B cell (primary cell): ENCODE measurements around the gene VSIG2. TPM values are rescaled to one million over a fixed set of nuclear protein-coding genes. Genes with fewer than 3 reads are reported as not detected.

ENCODE experiments used
- ATAC-seq: fragments of 200-7000 bp; cut with Tn5 transposase; one replicate; pipeline ENCODE4 v1.10.0; 2021; ENCODE audit warnings: low read depth, mild to moderate bottlenecking, moderate number of reproducible peaks, moderate library complexity
- CTCF ChIA-PET: fragments of 350-600 bp; sonication (Branson Sonifier 250); formaldehyde crosslinking; loops from one replicate; lab custom pipeline; 2021; ENCODE audit warnings: antibody characterized with exemption, inconsistent platforms; lab: Charles Lee
- POLR2A ChIA-PET: fragments of 350-600 bp; sonication (Branson Sonifier 250); formaldehyde crosslinking; loops from one replicate; lab custom pipeline; 2021; ENCODE audit warnings: antibody characterized with exemption; lab: Charles Lee
- DNase-seq: peaks from one replicate; pipeline ENCODE4 v3.0.0; 2013
- H2AFZ ChIP-seq: 2 replicates; pipeline ENCODE4 v1.6.1; 2012; ENCODE audit warnings: mild to moderate bottlenecking, low read depth, low read length; ENCODE audit not compliant: insufficient read depth, poor library complexity, severe bottlenecking
- H3K27ac ChIP-seq, 2 donors: 1 replicate in 1 of 2; 2 replicates in 1 of 2; pipeline ENCODE4 v1.5.1; 2012 to 2013; ENCODE audit warnings: low read length in 2 of 2, mild to moderate bottlenecking in 2 of 2, moderate library complexity in 1 of 2
- H3K27me3 ChIP-seq, 4 experiments: fragments of 200-600 bp in 1 of 4; sonication (generic) in 1 of 4; replicated peaks in 1 of 4; 1 replicate in 2 of 4; 2 replicates in 2 of 4; pipeline versions ENCODE4 v1.6.1 to v1.7.0; 2013 to 2016; ENCODE audit warnings: low read length in 3 of 4, mild to moderate bottlenecking in 2 of 4, mixed read lengths in 1 of 4, moderate library complexity in 1 of 4; ENCODE audit not compliant: insufficient read depth in 4 of 4, control insufficient read depth in 3 of 4; ENCODE audit errors: control extremely low read depth in 1 of 4
- H3K36me3 ChIP-seq, 2 experiments: replicated peaks in 1 of 2; 1 replicate in 1 of 2; 2 replicates in 1 of 2; pipeline versions ENCODE4 v1.6.1 to v1.7.1; 2013; ENCODE audit warnings: low read length in 1 of 2; ENCODE audit not compliant: insufficient read depth in 2 of 2, control insufficient read depth in 1 of 2; ENCODE audit errors: control extremely low read depth in 1 of 2, extremely low read depth in 1 of 2
- H3K4me1 ChIP-seq, 2 donors: fragments of 200-600 bp in 1 of 2; sonication (generic) in 1 of 2; 1 replicate in 1 of 2; 2 replicates in 1 of 2; pipeline versions ENCODE4 v1.5.1 to v1.6.1; 2013 to 2017; ENCODE audit warnings: low read length in 2 of 2; ENCODE audit not compliant: control insufficient read depth in 2 of 2, insufficient read depth in 2 of 2
- H3K4me2 ChIP-seq: replicated peaks from 2 replicates; pipeline ENCODE3; 2012; ENCODE audit warnings: mild to moderate bottlenecking, low read depth, low read length; ENCODE audit not compliant: poor library complexity, severe bottlenecking
- H3K4me3 ChIP-seq, 5 experiments: fragments of 200-600 bp in 1 of 5; sonication (generic) in 1 of 5; 1 replicate in 3 of 5; 2 replicates in 2 of 5; pipeline versions ENCODE4 v1.5.1 to v1.7.0; 2011 to 2016; ENCODE audit warnings: low read length in 4 of 5, mild to moderate bottlenecking in 4 of 5, low read depth in 2 of 5, control low read depth in 1 of 5, moderate library complexity in 1 of 5; ENCODE audit not compliant: insufficient read depth in 1 of 5; ENCODE audit errors: control extremely low read depth in 1 of 5, extremely low read depth in 1 of 5
- H3K79me2 ChIP-seq: fragments of 200-600 bp; sonication (generic); one replicate; pipeline ENCODE4 v1.6.0; 2016; ENCODE audit warnings: low read length; ENCODE audit not compliant: control insufficient read depth, insufficient read depth
- H3K9ac ChIP-seq: fragments of 200-600 bp; sonication (generic); 2 replicates; pipeline ENCODE4 v1.6.1; 2017; ENCODE audit warnings: mild to moderate bottlenecking, low read length, moderate library complexity
- H3K9me3 ChIP-seq, 3 donors: one replicate each; pipeline versions ENCODE4 v1.6.1 to v1.7.1; 2013; ENCODE audit warnings: low read length in 2 of 3; ENCODE audit not compliant: control insufficient read depth in 2 of 3, insufficient read depth in 1 of 3; ENCODE audit errors: control extremely low read depth in 1 of 3
- H4K20me1 ChIP-seq: 2 replicates; pipeline ENCODE4 v1.6.0; 2012; ENCODE audit warnings: mild to moderate bottlenecking, low read length; ENCODE audit not compliant: insufficient read depth, control insufficient read depth, poor library complexity, severe bottlenecking
- H3K27ac Mint-ChIP-seq: one replicate; pipeline ENCODE4 v1.8.0; 2021; ENCODE audit warnings: mixed read lengths
- H3K27me3 Mint-ChIP-seq: one replicate; pipeline ENCODE4 v1.8.0; 2021; ENCODE audit warnings: mixed read lengths
- H3K4me1 Mint-ChIP-seq: one replicate; pipeline ENCODE4 v1.8.0; 2021; ENCODE audit warnings: mixed read lengths
- H3K4me3 Mint-ChIP-seq: one replicate; pipeline ENCODE4 v1.8.0; 2021; ENCODE audit warnings: mixed read lengths
- H3K9me3 Mint-ChIP-seq: one replicate; pipeline ENCODE4 v1.8.0; 2022; ENCODE audit warnings: mixed read lengths; ENCODE audit not compliant: insufficient read depth
- CTCF ChIP-seq: fragments of 200-600 bp; IDR thresholded peaks from one replicate; pipeline ENCODE4 v1.8.0; 2022; ENCODE audit warnings: antibody characterized with exemption, mild to moderate bottlenecking
- EZH2 ChIP-seq: IDR thresholded peaks from 2 replicates; pipeline ENCODE4 v1.6.1; 2012; ENCODE audit warnings: borderline replicate concordance, low read depth, mild to moderate bottlenecking, moderate library complexity, low read length; ENCODE audit not compliant: insufficient read depth, poor library complexity, severe bottlenecking
- WGBS: methylation state at CpG from one replicate; pipeline ENCODE4 v1.1.5; 2013; ENCODE audit warnings: missing lambda C conversion rate; ENCODE audit not compliant: insufficient coverage; 5-methylcytosine and 5-hydroxymethylcytosine counted together
- intact Hi-C: fragments of 100-400 bp; cut with micrococcal nuclease; formaldehyde crosslinking; loops from one replicate; pipeline ENCODE4 v1.10.0; 2022
- polyA plus RNA-seq: library from polyadenylated mRNA; depleted of rRNA; stranded (reverse); fragments of >200 nt; gene quantifications from 2 replicates; pipeline ENCODE4 v1.2.3, GENCODE V29; 2012
- total RNA-seq, 2 donors: library from RNA; stranded (reverse); fragments of 120-200 nt in 1 of 2; gene quantifications; 1 replicate in 1 of 2; 2 replicates in 1 of 2; pipeline versions ENCODE4 v1.2.3 to v1.2.4, GENCODE V29; 2013 to 2022

Gene VSIG2
- total and polyA plus RNA-seq, 2 donors (not counting 1 experiment from before 2014, with no cell fraction given) = not detected

GRCh38 chr11:124700028-124700427 lies 52.0 kb downstream of the VSIG2 start:
- TF ChIP-seq CTCF (no peak), EZH2 (no peak)
- Histone ChIP-seq H3K79me2 (no peaks in the 10 kb centered on the region), H3K27me3 (peaks cover 0 to 8% (median 0%) of the 10 kb centered on the region in 4 experiments), H4K20me1 (no peaks in the 10 kb centered on the region), H3K4me1 (peaks cover 0 to 5% of the 10 kb centered on the region in 2 donors), H3K9ac (no peak overlapping the region), H3K27ac (no peak overlapping the region), H3K4me3 (no peak overlapping the region), H3K4me2 (no peak overlapping the region), H3K36me3 (no peaks in the 10 kb centered on the region), H2AFZ (no peak overlapping the region), H3K9me3 (peaks cover 7 to 14% (median 7%) of the 10 kb centered on the region in 3 donors)
- Mint-ChIP-seq H3K27me3 (peaks cover 8% of the 10 kb centered on the region), H3K9me3 (peaks cover 3% of the 10 kb centered on the region), H3K27ac (no peak overlapping the region), H3K4me1 (peaks cover 8% of the 10 kb centered on the region), H3K4me3 (no peak overlapping the region)
- DNase-seq = no peak
- no peak for ATAC-seq
- ChIA-PET CTCF (interaction anchor here (0.9 kb wide), 1 partner anchor 63 kb away, joined by 3 read pairs; no protein-coding TSS in a partner anchor), POLR2A (no interaction called here)
- intact Hi-C loops = no loop called here

GRCh38 chr11:124699547-124699946 lies 52.5 kb downstream of the VSIG2 start:
- Mint-ChIP-seq H3K4me3 (no peak overlapping the region), H3K9me3 (peaks cover 3% of the 10 kb centered on the region), H3K27ac (no peak overlapping the region), H3K27me3 (peaks cover 8% of the 10 kb centered on the region), H3K4me1 (peaks cover 8% of the 10 kb centered on the region)
- Histone ChIP-seq H3K4me1 (peaks cover 0 to 5% of the 10 kb centered on the region in 2 donors), H2AFZ (no peak overlapping the region), H3K36me3 (no peaks in the 10 kb centered on the region), H3K27me3 (peaks cover 0 to 8% (median 0%) of the 10 kb centered on the region in 4 experiments), H3K27ac (no peak overlapping the region), H3K9me3 (peaks cover 7 to 14% (median 7%) of the 10 kb centered on the region in 3 donors), H3K9ac (no peak overlapping the region), H3K4me3 (no peak overlapping the region), H4K20me1 (no peaks in the 10 kb centered on the region), H3K79me2 (no peaks in the 10 kb centered on the region), H3K4me2 (no peak overlapping the region)
- ATAC-seq = no peak
- WGBS = no CpG with 5 or more reads among the region's 1 CpG
- no peak for DNase-seq
- ChIA-PET CTCF (interaction anchor here (0.9 kb wide), 1 partner anchor 63 kb away, joined by 3 read pairs; no protein-coding TSS in a partner anchor), POLR2A (no interaction called here)
- TF ChIP-seq EZH2 (no peak), CTCF (no peak)
- intact Hi-C loops = no loop called here

Other genes with a start within 250 kb of the VSIG2 start
- gene OR8B12, start 208.6 kb downstream of the VSIG2 start, total RNA-seq = not detected in 2 replicates
- not detected in 2 replicates for gene OR8B12, start 208.6 kb downstream of the VSIG2 start, polyA plus RNA-seq
- not detected in 2 replicates for gene OR8A1, start 182.3 kb downstream of the VSIG2 start, total RNA-seq
- gene OR8A1, start 182.3 kb downstream of the VSIG2 start, polyA plus RNA-seq = not detected in 2 replicates
- not detected in 2 replicates for gene PANX3, start 140.8 kb downstream of the VSIG2 start, total RNA-seq
- not detected in 2 replicates for gene PANX3, start 140.8 kb downstream of the VSIG2 start, polyA plus RNA-seq
- 66.8 and 71.5 TPM in 2 replicates for gene TBRG1, start 129.4 kb downstream of the VSIG2 start, total RNA-seq
- gene TBRG1, start 129.4 kb downstream of the VSIG2 start, polyA plus RNA-seq = 68.2 and 69.6 TPM in 2 replicates
- gene SIAE, start 78.5 kb downstream of the VSIG2 start, total RNA-seq = 3.6 and 5.1 TPM in 2 replicates
- 4.5 and 5.5 TPM in 2 replicates for gene SIAE, start 78.5 kb downstream of the VSIG2 start, polyA plus RNA-seq
- 0.46 and 0.76 TPM in 2 replicates for gene SPA17, start 78.4 kb downstream of the VSIG2 start, total RNA-seq
- gene SPA17, start 78.4 kb downstream of the VSIG2 start, polyA plus RNA-seq = 0.20 and 0.21 TPM in 2 replicates
- 0.66 TPM in 1 of 2 replicates, not detected in the other for gene NRGN, start 12.3 kb downstream of the VSIG2 start, total RNA-seq
- 3.1 and 11.0 TPM in 2 replicates for gene NRGN, start 12.3 kb downstream of the VSIG2 start, polyA plus RNA-seq
- 1.4 and 1.8 TPM in 2 replicates for gene ESAM, start 10.0 kb upstream of the VSIG2 start, total RNA-seq
- gene ESAM, start 10.0 kb upstream of the VSIG2 start, polyA plus RNA-seq = 14.5 and 48.6 TPM in 2 replicates
- gene MSANTD2, start 48.2 kb upstream of the VSIG2 start, total RNA-seq = 26.8 and 33.4 TPM in 2 replicates
- 9.4 and 11.1 TPM in 2 replicates for gene MSANTD2, start 48.2 kb upstream of the VSIG2 start, polyA plus RNA-seq
- gene ROBO3, start 113.2 kb upstream of the VSIG2 start, total RNA-seq = 0.90 and 1.0 TPM in 2 replicates
- gene ROBO3, start 113.2 kb upstream of the VSIG2 start, polyA plus RNA-seq = 4.0 and 7.4 TPM in 2 replicates
- not detected in 2 replicates for gene ROBO4, start 145.6 kb upstream of the VSIG2 start, total RNA-seq
- gene ROBO4, start 145.6 kb upstream of the VSIG2 start, polyA plus RNA-seq = not detected in 2 replicates
- not detected in 2 replicates for gene HEPN1, start 167.0 kb upstream of the VSIG2 start, total RNA-seq
- not detected in 2 replicates for gene HEPN1, start 167.0 kb upstream of the VSIG2 start, polyA plus RNA-seq
- gene HEPACAM, start 183.8 kb upstream of the VSIG2 start, total RNA-seq = not detected in 2 replicates
- not detected in 2 replicates for gene HEPACAM, start 183.8 kb upstream of the VSIG2 start, polyA plus RNA-seq
- gene CCDC15, start 201.9 kb upstream of the VSIG2 start, total RNA-seq = 1.8 TPM in 2 replicates
- gene CCDC15, start 201.9 kb upstream of the VSIG2 start, polyA plus RNA-seq = 0.29 and 0.31 TPM in 2 replicates